Dedifferentiated amniotic fluid mesenchymal stem cell (primary cell): Measurements from ENCODE around the gene ZSWIM1.
"Not testable (repeated sequence)": the region's sequence is repeated elsewhere in the genome, so short reads cannot be mapped to it uniquely, and the experiment has no call there.

Source experiments
- DNase-seq: peaks from one replicate; pipeline ENCODE4 v3.0.0-alpha.2; 2016; ENCODE audit errors: extremely low spot score

Gene ZSWIM1

DNA sequence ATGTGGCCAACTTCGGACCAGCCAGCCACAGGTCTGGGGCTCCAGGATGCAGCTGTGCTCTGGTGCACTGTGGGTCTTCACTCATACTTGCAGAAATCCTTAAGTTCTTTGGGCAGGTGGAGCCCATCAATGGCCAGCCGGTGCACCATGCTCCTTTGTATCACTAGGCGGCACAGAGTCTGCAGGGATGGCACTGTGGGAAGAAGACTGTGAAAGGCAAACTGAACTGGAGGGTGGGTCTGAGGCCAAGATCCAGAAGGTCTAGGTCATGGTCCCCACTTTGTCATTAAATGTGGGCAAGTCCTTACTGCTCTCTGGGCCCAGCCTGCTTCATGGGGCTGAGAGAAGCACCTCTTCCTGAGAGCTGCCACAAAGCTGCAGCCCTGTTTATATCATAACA is 7.7 kb downstream of the ZSWIM1 start:
- no peak for DNase-seq

DNA sequence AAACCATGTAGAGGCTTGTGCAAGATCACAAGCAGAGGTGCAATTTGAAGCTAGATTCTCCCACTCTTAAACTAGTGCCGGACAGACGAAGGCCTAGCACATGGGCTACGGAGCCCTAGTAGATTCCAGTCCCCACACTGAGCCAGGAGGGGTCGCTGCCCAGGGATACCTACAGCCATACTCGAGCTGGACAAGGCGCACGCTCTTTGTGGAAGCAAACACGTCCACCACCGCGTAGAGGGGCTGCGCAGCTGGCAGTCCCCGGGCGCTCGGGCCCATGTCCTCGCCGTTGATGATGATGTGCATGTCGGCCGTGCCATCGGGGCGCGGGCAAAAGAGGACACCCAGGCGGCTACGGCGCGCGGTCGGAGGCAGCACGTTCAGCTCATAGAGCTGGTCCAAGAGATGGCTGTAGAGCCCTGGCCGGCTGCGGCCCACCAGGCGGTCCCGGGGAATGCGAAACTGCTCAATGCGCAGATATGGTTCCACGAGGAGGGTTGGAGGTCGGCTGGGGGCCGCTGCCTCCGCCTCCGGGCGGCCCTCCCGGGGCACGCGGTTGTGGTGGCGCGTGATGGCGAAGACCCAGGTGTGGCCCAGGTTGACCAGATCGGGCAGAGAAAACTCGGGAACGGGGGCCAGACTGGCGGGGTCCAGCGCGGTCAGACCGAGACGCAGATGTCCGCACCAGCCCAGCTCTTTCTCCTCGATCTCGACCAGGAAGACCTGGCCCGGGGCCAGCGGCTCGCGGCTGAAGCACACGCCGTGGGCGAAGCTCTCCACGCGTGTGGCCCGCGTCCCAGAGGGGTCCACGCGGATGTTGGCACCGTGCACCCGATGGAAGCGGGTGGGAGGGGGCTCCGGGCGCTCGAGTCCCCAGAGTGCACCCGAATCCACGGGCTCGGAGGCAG is 9.3 kb downstream of the ZSWIM1 start:
- peak; percentile 52 for DNase-seq

DNA sequence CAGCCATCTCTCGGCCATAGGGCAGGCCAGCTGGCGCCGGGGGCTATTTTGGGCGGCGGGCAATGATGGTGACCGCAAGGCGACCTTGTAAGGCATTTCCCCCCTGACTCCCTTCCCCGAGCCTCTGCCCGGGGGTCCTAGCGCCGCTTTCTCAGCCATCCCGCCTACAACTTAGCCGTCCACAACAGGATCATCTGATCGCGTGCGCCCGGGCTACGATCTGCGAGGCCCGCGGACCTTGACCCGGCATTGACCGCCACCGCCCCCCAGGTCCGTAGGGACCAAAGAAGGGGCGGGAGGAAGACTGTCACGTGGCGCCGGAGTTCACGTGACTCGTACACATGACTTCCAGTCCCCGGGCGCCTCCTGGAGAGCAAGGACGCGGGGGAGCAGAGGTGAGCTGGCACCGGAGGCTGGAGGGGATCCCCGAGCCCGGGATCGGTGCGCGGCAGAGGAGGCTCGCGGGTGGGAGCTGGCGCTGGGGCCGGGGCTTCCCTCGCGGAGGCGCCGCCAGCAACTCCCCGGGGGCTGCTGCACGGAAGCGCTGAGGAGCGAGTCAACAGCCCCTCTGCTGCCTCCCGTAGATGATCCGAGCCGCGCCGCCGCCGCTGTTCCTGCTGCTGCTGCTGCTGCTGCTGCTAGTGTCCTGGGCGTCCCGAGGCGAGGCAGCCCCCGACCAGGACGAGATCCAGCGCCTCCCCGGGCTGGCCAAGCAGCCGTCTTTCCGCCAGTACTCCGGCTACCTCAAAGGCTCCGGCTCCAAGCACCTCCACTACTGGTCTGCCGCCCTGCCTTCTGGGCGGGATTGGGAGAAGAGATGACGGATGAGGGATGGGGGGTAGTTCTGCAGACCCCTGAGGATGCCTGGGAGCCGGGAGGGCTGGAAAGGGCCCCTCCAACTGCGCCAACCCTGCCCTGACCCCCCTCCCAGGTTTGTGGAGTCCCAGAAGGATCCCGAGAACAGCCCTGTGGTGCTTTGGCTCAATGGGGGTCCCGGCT is 10.3 kb downstream of the ZSWIM1 start, which contains the start of the genes CTSA and NEURL2:
TSS of gene CTSA (plus strand) at position 351 of the 999 bp plus-strand sequence. CDS start at position 585, 234 bp downstream.
TSS of gene NEURL2 (minus strand) at position 224 of the 999 bp plus-strand sequence. CDS start at position 7, 217 bp downstream.
- DNase-seq = peak; percentile 63

DNA sequence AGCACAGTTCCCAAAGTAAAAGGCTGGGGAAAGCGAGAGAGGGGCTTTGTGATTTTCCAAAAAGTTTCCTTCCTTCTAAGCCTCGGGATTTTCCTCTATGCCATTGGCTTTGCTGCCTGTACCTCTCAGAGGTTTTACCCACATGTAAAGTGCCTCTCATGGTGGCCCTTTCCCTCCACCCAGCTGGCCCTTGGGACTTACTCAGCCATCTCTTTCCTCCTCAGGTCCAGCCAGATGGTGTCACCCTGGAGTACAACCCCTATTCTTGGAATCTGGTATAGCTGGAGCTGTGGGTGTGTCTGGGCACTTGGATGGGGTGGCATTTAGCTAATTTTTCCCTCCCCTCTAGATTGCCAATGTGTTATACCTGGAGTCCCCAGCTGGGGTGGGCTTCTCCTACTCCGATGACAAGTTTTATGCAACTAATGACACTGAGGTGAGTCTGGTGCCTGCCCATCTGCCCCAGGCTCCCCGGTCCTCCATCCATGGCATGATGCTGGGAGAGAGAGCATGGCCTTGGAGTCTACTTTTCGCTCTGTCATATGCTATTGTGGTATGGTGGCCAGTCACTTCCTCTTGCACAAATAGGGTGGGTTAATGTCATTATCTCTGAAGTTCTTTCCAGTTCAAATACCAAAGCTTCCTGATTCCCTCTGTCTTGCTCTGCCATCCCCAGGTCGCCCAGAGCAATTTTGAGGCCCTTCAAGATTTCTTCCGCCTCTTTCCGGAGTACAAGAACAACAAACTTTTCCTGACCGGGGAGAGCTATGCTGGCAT is 11.2 kb downstream of the ZSWIM1 start:
- no peak for DNase-seq

DNA sequence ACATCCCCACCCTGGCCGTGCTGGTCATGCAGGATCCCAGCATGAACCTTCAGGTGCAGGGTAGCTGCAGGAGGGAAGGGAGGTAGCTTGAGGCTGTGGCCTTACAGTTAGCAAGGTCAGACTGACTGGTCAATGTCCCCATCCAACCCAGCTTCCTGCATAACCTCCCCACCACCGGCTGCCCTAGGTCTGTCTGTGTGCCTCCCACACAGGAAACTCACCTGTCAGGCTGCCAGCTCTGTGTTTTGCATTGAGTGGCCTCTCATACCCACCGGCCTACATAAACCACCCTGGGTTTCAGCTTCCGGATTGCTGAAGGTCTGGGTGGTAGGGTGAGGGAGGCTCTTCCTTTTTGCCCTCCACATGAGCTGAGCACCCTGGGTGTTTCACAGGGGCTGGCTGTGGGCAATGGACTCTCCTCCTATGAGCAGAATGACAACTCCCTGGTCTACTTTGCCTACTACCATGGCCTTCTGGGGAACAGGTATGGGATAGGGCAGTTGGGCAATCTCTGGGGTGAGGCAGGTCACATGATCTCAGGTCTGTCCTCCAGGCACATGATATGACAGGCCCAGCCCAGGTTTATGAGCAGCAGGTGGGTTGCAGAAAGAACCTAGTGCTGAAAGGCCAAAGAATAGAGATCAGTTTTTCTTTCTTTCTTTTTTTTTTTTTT is 11.9 kb downstream of the ZSWIM1 start:
- DNase-seq = no peak

DNA sequence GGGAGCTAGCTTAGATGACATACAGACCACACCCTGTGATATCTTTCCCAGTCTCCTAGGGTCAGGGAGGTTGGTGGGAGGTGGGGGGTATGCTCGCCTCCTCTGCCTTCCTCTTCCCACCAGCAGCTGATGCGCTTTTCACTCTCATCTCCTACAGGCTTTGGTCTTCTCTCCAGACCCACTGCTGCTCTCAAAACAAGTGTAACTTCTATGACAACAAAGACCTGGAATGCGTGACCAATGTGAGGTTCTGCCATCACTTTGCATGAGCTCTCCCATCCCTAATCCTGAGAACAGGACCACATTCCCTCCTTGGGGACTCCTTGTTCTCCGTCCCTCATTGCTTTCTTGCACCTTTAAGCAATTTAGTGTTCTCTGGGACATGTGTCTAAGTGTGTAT is 12.8 kb downstream of the ZSWIM1 start:
- DNase-seq = no peak

DNA sequence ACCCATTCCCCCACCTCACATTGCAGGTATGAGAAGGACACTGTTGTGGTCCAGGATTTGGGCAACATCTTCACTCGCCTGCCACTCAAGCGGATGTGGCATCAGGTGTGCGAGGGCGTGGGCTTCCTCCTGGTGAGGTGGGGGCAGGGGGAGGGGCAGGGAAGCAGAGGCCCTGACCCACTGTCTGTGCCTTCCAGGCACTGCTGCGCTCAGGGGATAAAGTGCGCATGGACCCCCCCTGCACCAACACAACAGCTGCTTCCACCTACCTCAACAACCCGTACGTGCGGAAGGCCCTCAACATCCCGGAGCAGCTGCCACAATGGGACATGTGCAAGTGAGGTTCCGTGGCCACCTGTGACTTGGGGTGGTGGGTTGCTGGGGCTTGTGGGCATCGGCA is 13.8 kb downstream of the ZSWIM1 start:
- peak; percentile 9 for DNase-seq

DNA sequence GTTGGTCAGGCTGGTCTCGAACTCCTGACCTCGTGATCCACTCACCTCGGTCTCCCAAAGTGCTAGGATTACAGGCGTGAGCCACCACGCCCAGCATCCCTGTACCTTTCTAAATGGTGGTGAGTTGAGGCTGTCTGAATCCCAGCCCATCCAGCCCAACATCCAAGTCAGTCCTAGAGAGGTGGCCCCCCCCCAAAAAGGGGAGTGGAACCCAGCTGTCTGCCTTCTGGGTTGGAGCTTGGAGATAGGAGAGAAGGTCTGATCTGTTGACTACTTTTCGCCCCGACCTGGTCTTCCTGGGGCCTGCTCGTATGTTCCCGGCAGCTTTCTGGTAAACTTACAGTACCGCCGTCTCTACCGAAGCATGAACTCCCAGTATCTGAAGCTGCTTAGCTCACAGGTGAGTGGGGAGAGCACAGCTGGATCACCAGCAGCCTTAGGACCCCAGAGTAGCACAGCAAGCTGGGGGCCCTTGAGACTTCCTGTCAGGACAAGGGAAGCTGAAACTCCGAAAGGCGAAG is 15.7 kb downstream of the ZSWIM1 start:
- no peak for DNase-seq

DNA sequence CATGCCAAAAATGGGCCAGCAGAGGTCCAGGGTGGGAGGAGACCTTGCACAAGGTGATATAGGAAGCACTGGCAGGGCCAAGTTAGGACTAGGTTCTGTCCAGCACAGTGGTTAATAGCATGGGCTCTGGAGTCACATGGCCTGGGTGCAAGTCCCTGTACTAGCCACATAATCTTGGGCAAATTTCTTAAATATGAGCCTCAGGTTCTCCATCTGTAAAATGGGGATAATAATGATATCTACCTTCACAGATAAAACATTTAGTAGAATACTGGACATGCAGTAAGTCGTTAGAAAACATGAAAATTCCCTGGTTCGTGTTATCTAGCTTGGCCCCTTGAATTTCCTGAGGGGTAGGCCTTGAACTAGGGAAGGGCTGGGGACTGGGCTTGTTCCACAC is 16.3 kb downstream of the ZSWIM1 start:
- no peak for DNase-seq

DNA sequence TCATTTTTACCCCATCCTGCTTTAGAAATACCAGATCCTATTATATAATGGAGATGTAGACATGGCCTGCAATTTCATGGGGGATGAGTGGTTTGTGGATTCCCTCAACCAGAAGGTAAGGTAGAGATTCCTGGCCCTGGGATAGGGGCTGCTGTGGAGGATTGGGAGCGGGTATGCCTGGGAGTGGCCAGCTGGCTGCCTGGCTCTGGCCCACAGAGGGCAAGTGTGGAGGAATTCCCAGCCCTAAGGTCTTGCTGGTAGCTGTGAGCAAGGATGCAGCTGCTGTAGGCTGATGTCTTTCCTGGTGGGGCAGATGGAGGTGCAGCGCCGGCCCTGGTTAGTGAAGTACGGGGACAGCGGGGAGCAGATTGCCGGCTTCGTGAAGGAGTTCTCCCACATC is 16.7 kb downstream of the ZSWIM1 start:
- DNase-seq = no peak

DNA sequence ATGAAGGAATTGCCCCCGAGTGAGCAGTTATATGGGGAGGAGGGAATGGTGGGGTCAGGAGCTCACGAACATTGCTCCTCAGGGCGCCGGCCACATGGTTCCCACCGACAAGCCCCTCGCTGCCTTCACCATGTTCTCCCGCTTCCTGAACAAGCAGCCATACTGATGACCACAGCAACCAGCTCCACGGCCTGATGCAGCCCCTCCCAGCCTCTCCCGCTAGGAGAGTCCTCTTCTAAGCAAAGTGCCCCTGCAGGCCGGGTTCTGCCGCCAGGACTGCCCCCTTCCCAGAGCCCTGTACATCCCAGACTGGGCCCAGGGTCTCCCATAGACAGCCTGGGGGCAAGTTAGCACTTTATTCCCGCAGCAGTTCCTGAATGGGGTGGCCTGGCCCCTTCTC is 17.3 kb downstream of the ZSWIM1 start:
- DNase-seq = no peak

DNA sequence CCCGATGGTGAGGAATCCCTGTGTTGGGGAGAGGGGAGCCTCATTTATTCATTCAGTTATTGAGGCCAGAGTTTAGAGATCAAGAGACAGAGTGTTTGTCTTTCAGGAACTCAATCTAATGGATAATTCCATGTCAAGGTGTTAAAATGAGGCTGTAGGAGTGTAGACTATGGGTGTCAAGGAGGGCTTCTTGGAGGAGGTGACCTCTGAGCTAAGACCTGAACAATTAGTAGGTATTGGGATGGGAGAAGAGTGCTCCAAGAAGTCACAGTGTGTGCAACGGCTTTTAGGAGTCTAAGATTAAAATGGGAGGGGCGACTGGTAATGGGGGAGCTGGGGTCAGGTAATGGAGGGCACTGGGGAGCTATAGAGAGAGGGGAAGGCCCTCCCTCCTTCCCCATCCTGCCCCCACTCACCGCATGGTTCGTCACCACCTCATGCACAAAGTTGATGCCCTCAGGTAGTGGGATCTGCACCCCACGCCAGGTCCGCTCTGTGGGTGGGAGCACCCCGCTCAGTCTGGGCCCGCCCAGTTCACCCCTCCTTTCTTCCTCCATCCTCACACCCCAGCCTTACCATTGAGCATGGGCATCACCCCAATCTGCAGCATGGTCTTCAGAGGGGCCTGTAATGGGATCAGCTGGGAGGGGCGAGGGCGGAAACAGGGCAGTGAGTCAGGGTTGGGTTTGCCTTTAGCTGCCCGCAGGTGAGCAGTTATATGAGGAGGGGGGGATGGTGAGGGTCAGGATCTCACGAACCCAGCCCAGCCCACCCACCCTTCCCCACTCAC is 18.2 kb downstream of the ZSWIM1 start:
- DNase-seq = no peak

DNA sequence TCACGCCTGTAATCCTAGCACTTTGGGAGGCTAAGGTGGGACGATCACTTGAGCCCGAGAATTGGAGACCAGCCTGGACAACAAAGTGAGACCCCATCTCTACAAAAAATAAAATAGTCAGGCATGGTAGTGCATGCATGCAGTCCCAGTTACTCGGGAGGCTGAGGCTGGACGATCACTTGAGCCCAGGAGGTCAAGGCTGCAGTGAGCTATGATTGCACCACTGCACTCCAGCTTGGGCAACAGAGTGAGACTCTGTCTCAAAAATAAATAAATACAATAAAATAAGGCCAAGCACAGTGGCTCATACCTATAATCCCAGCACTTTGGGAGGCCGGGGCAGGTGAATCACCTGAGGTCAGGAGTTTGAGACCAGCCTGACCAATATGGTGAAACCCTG is 20.3 kb downstream of the ZSWIM1 start:
- DNase-seq = not testable (repeated sequence)

DNA sequence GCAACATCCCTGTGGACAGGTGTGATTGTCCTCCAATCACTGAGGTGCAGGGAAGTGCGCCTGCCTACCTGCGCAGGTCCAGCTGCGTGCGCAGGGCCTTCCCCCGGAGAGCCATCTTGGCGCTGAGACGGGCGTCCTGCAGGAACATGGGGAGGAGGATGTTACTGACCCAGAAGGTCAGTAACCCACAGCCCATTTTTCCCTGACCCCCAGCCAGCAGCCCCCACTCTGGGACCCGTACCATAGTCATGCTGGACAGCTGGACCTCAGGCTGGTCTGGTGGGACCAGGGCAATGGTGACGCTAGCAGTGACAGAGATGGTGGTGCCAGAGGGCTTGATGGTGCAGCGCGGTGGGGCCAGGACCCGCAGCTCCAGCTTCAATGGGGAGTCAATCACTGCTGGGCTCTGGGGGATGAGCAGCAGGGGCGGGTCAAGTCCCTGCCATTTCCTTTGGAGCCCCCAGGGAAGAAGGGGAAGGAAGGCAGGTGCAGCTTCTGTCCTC is 21.2 kb downstream of the ZSWIM1 start:
- no peak for DNase-seq

DNA sequence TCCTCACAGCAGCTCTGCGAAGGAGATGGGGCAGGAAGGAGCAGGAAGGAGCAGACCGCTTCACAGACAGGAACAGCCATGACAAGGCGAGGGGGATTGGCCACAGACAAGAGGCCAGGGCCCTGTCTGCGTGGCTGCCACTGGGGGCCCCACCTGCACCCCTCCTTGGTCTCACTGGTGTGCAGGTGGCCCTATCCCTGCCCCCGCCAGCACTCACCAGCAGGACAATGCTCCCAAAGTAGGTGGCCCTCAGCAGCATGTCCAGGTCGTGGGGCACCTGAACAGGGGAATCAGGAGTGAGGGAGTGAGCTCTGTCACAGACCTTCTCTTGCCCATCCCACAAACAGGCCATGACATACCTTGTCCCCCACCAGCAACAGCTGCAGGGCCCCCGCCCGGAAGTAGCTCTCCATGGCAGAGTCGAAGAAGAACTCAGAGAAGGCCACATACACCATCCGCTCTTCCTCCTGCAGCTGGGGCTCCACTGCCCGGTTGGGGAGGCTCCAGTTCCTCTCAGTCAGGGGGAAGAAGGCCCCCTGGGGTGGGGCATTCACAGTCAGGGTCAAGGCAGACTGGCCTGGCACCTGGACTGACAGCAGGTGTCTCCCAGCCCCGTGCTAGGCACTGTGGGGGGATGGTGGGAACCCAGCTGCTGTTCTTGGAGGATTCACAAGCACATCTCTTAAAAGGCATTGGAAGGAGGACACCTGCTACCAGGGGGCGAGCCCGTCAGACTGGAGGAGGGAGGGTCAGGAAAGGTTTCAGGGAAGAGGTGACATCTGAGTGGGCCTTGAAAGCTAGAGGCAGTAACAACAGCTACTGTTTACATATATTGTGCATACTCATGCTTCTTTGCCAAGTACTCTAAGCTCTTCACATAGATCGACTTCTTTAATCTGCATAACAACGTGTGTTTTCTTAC is 23.8 kb downstream of the ZSWIM1 start:
- DNase-seq = no peak

DNA sequence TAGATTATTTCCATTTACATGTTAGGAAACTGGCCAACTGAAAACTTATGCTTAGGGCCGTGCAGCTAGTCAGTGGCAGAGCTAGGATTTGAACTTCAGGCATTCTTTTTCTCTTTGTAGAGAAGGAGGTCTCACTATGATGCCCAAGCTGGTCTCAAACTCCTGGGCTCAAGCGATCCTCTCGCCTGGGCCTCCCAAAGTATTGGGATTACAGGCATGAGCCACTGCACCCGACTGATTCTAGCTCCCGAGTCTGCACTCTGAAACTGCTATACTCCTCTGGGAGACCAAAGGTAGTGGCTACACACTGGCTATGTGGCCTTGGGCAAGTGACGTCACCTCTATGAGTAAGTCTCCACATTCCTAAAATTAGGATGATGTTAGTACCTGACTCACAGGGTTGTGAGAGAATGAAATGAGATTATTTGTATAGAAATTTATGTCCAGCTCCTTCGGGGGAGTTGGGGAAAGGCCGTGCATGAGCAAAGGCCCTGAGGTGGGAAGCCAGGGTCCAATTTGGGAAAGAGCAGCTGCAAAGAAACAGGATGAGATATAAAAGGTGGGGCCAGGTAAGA is 24.6 kb downstream of the ZSWIM1 start:
- DNase-seq = peak; percentile 63

DNA sequence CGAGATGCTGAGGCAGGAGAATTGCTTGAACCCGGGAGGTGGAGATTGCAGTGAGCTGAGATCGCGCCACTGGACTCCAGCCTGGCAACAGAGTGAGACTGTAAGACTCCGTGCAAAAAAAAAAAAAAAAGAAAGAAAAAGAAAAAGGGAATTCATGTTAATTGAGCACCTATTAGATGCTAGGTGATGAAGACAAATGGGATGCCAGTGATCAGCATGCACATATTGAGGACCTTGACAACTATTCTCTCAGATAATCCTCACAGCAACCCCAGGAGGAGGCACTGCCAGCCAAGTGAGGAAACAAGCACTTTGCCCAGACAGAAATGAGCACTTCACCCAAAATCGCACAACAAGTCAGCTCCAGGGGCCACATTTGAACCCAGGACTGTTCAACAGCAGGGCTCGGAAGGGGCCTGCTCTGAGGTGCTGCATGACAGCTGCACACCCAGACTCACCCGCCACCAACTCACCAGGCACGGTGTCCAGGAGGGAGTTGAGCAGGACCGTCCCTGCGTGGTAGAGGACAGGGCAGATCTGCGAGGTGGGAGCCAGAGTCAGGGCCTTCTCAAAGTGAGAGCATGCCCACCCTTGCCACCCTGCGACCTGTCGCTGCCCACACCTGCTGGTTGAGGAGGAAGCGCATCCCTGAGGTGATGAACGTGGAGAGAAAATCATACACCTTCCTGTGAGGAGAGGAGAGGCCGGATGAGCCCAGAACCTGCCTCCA is 26.4 kb downstream of the ZSWIM1 start:
- DNase-seq = no peak
